Calu3 (cell line): ENCODE data around the gene MBIP. TPM values are rescaled to one million over a fixed set of nuclear protein-coding genes. Genes with fewer than 3 reads are reported as not detected.

ENCODE experiments used
- BruUV-seq: library from RNA; stranded (reverse); fragments of 400-500 nt; replicated peaks from 2 replicates; lab custom pipeline; 2021; lab: Mats Ljungman, UMichigan
- CTCF ChIA-PET: fragments of 300-600 bp; sonication (Branson Sonifier 250); formaldehyde crosslinking; loops from one replicate; lab custom pipeline; 2022; ENCODE audit warnings: antibody characterized with exemption; lab: Charles Lee
- DNase-seq: peaks from one replicate; pipeline ENCODE4 v3.0.0; 2022
- H3K27ac Mint-ChIP-seq: one replicate; pipeline ENCODE4 v1.8.0; 2022; ENCODE audit warnings: mixed read lengths; ENCODE audit not compliant: unreplicated experiment
- H3K27me3 Mint-ChIP-seq: one replicate; pipeline ENCODE4 v1.8.0; 2022; ENCODE audit warnings: mixed read lengths; ENCODE audit not compliant: unreplicated experiment
- H3K36me3 Mint-ChIP-seq: one replicate; pipeline ENCODE4 v1.8.0; 2022; ENCODE audit warnings: mild to moderate bottlenecking, moderate library complexity, mixed read lengths; ENCODE audit not compliant: insufficient read depth, unreplicated experiment
- H3K4me1 Mint-ChIP-seq: one replicate; pipeline ENCODE4 v1.8.0; 2022; ENCODE audit warnings: mild to moderate bottlenecking, low read depth, mixed read lengths; ENCODE audit not compliant: unreplicated experiment
- H3K4me3 Mint-ChIP-seq: one replicate; pipeline ENCODE4 v1.8.0; 2022; ENCODE audit warnings: mild to moderate bottlenecking, low read depth, moderate library complexity, mixed read lengths; ENCODE audit not compliant: unreplicated experiment
- H3K9me3 Mint-ChIP-seq: one replicate; pipeline ENCODE4 v1.8.0; 2022; ENCODE audit warnings: low read depth, mixed read lengths; ENCODE audit not compliant: unreplicated experiment
- CTCF ChIP-seq: fragments of 200-600 bp; IDR thresholded peaks from one replicate; pipeline ENCODE4 v1.8.0; 2022; ENCODE audit warnings: antibody characterized with exemption; ENCODE audit not compliant: unreplicated experiment
- intact Hi-C: fragments of 100-400 bp; cut with micrococcal nuclease; formaldehyde crosslinking; loops from one replicate; pipeline ENCODE4 v1.10.0; 2022; ENCODE audit not compliant: unreplicated experiment
- total RNA-seq: library from RNA; stranded (reverse); gene quantifications from 2 replicates; pipeline ENCODE4 v1.2.3, GENCODE V29; 2022

Gene MBIP
- total RNA-seq, 1 experiment from 2014 or later: 20.0 TPM

- intact Hi-C loops: no loop called here
- Mint-ChIP-seq H3K9me3 (no peaks in the 10 kb centered on the region), H3K36me3 (no peaks in the 10 kb centered on the region), H3K27me3 (no peaks in the 10 kb centered on the region), H3K27ac (no peak overlapping the region), H3K4me1 (no peaks in the 10 kb centered on the region), H3K4me3 (no peak overlapping the region)
- CTCF ChIA-PET: no interaction called here
- no peak for TF ChIP-seq CTCF
- BruUV-seq: no TSS peak
- no peak for DNase-seq
Observed at GRCh38 chr14:36288496-36288895, 31.9 kb downstream of the MBIP start.

GRCh38 chr14:36284971-36285595, 35.4 kb downstream of the MBIP start:
- Mint-ChIP-seq H3K27me3 (no peaks in the 10 kb centered on the region), H3K9me3 (no peaks in the 10 kb centered on the region), H3K27ac (no peak overlapping the region), H3K4me1 (no peaks in the 10 kb centered on the region), H3K4me3 (no peak overlapping the region), H3K36me3 (no peaks in the 10 kb centered on the region)
- no TSS peak for BruUV-seq
- no peak for TF ChIP-seq CTCF
- CTCF ChIA-PET: no interaction called here
- intact Hi-C loops: no loop called here
- no peak for DNase-seq

- H3K27ac Mint-ChIP-seq: no peak overlapping the region
- CTCF ChIA-PET: no interaction called here
- no peaks in the 10 kb centered on the region for H3K4me1 Mint-ChIP-seq
- H3K9me3 Mint-ChIP-seq: no peaks in the 10 kb centered on the region
- peaks cover 13% of the 10 kb centered on the region for H3K27me3 Mint-ChIP-seq
- H3K4me3 Mint-ChIP-seq: no peak overlapping the region
- intact Hi-C loops: no loop called here
- H3K36me3 Mint-ChIP-seq: no peaks in the 10 kb centered on the region
- no peak for DNase-seq
- no peak for TF ChIP-seq CTCF
- BruUV-seq: no TSS peak
Observed at GRCh38 chr14:36281309-36281708, 39.1 kb downstream of the MBIP start.

- Mint-ChIP-seq H3K4me3 (no peak overlapping the region), H3K4me1 (no peaks in the 10 kb centered on the region), H3K27ac (no peak overlapping the region), H3K9me3 (no peaks in the 10 kb centered on the region), H3K36me3 (no peaks in the 10 kb centered on the region), H3K27me3 (peaks cover 13% of the 10 kb centered on the region)
- no peak for TF ChIP-seq CTCF
- no peak for DNase-seq
- CTCF ChIA-PET: no interaction called here
- intact Hi-C loops: no loop called here
- no TSS peak for BruUV-seq
Observed at GRCh38 chr14:36279306-36280190, 40.9 kb downstream of the MBIP start.
